ENCODE results near the gene NCSTN.
A peak's percentile ranks its signal among the peaks of the same experiment; 100 is the strongest.
"Not testable (repeated sequence)": the region's sequence is repeated elsewhere in the genome, so short reads cannot be mapped to it uniquely, and the experiment has no call there.

NCSTN gene

GRCh38 chr1:160370561-160371345, 27.6 kb downstream of the NCSTN start:
- H3K27me3 Mint-ChIP-seq, result peaks cover 3% of the 10 kb centered on the region
- H3K36me3 Mint-ChIP-seq, result no peaks in the 10 kb centered on the region
- ATAC-seq (ENCODE audit: low read depth), result no peak
- H3K27ac Mint-ChIP-seq, result no peak overlapping the region
- no peaks in the 10 kb centered on the region for H3K9me3 Mint-ChIP-seq
- no peak overlapping the region for H3K4me3 Mint-ChIP-seq
- no peak for DNase-seq (ENCODE audit: low spot score in 2 of 2)
- H3K4me1 Mint-ChIP-seq, result peaks cover 9% of the 10 kb centered on the region

- ATAC-seq (ENCODE audit: low read depth), result no peak
- Mint-ChIP-seq H3K9me3 (no peaks in the 10 kb centered on the region), H3K36me3 (no peaks in the 10 kb centered on the region), H3K4me1 (peaks cover 13% of the 10 kb centered on the region), H3K27ac (no peak overlapping the region), H3K4me3 (no peak overlapping the region), H3K27me3 (peaks cover 3% of the 10 kb centered on the region)
- DNase-seq (ENCODE audit: low spot score in 2 of 2), result no peak
Measured at GRCh38 chr1:160371346-160371631, 28.1 kb downstream of the NCSTN start.

- Mint-ChIP-seq H3K9me3 (no peaks in the 10 kb centered on the region), H3K4me3 (no peak overlapping the region), H3K4me1 (peaks cover 18% of the 10 kb centered on the region), H3K27me3 (peaks cover 3% of the 10 kb centered on the region), H3K27ac (no peak overlapping the region), H3K36me3 (no peaks in the 10 kb centered on the region)
- ATAC-seq (ENCODE audit: low read depth) (no peak), DNase-seq (ENCODE audit: low spot score in 2 of 2) (no peak)
Measured at GRCh38 chr1:160371756-160372155, 28.6 kb downstream of the NCSTN start.

GRCh38 chr1:160373696-160374095, 30.5 kb downstream of the NCSTN start:
- Mint-ChIP-seq H3K27ac (no peak overlapping the region), H3K4me3 (no peak overlapping the region), H3K36me3 (no peaks in the 10 kb centered on the region), H3K4me1 (peaks cover 20% of the 10 kb centered on the region), H3K9me3 (no peaks in the 10 kb centered on the region), H3K27me3 (peaks cover 3% of the 10 kb centered on the region)
- DNase-seq (ENCODE audit: low spot score in 2 of 2) (no peak), ATAC-seq (ENCODE audit: low read depth) (no peak)

- H3K27ac Mint-ChIP-seq, result no peak overlapping the region
- ATAC-seq (ENCODE audit: low read depth), result no peak
- peaks cover 3% of the 10 kb centered on the region for H3K27me3 Mint-ChIP-seq
Measured at GRCh38 chr1:160374306-160375110, 31.3 kb downstream of the NCSTN start.

GRCh38 chr1:160375788-160376524, 32.8 kb downstream of the NCSTN start:
- no peaks in the 10 kb centered on the region for H3K36me3 Mint-ChIP-seq
- peaks cover 20% of the 10 kb centered on the region for H3K4me1 Mint-ChIP-seq
- H3K27ac Mint-ChIP-seq, result peak overlapping the region; percentile 71
- H3K4me3 Mint-ChIP-seq, result peak overlapping the region; percentile 64
- no peaks in the 10 kb centered on the region for H3K27me3 Mint-ChIP-seq
- ATAC-seq (ENCODE audit: low read depth) (peak; percentile 38), DNase-seq (ENCODE audit: low spot score in 2 of 2) (no peak)
- H3K9me3 Mint-ChIP-seq, result no peaks in the 10 kb centered on the region

More at GRCh38 chr1:160374306-160375110, 31.3 kb downstream of the NCSTN start:
- Mint-ChIP-seq H3K9me3 (no peaks in the 10 kb centered on the region), H3K4me1 (peaks cover 20% of the 10 kb centered on the region), H3K36me3 (no peaks in the 10 kb centered on the region), H3K4me3 (no peak overlapping the region)
- DNase-seq (ENCODE audit: low spot score in 2 of 2), result no peak

- peaks cover 20% of the 10 kb centered on the region for H3K4me1 Mint-ChIP-seq
- no peaks in the 10 kb centered on the region for H3K9me3 Mint-ChIP-seq
- H3K36me3 Mint-ChIP-seq, result no peaks in the 10 kb centered on the region
- ATAC-seq (ENCODE audit: low read depth), result peak; percentile 71
- peak overlapping the region; percentile 43 for H3K4me3 Mint-ChIP-seq
- peak in 1 of 2 donors; percentile 11 for DNase-seq (ENCODE audit: low spot score in 2 of 2)
- H3K27me3 Mint-ChIP-seq, result no peaks in the 10 kb centered on the region
- no peak overlapping the region for H3K27ac Mint-ChIP-seq
Measured at GRCh38 chr1:160376525-160377131, 33.4 kb downstream of the NCSTN start.

GRCh38 chr1:160377585-160378206, 34.5 kb downstream of the NCSTN start:
- peaks cover 20% of the 10 kb centered on the region for H3K4me1 Mint-ChIP-seq

GRCh38 chr1:160384812-160385211, 41.6 kb downstream of the NCSTN start:
- not testable (repeated sequence) for H3K36me3 Mint-ChIP-seq; ATAC-seq (ENCODE audit: low read depth); H3K27me3 Mint-ChIP-seq; H3K9me3 Mint-ChIP-seq; DNase-seq (ENCODE audit: low spot score in 2 of 2); H3K4me1 Mint-ChIP-seq; H3K27ac Mint-ChIP-seq; H3K4me3 Mint-ChIP-seq

More at GRCh38 chr1:160377585-160378206, 34.5 kb downstream of the NCSTN start:
- no peak for ATAC-seq (ENCODE audit: low read depth)
- Mint-ChIP-seq H3K9me3 (no peaks in the 10 kb centered on the region), H3K27ac (no peak overlapping the region), H3K36me3 (no peaks in the 10 kb centered on the region), H3K4me3 (no peak overlapping the region), H3K27me3 (no peaks in the 10 kb centered on the region)
- DNase-seq (ENCODE audit: low spot score in 2 of 2), result no peak

GRCh38 chr1:160388406-160388805, 45.2 kb downstream of the NCSTN start:
- H3K27ac Mint-ChIP-seq; H3K36me3 Mint-ChIP-seq; ATAC-seq (ENCODE audit: low read depth); DNase-seq (ENCODE audit: low spot score in 2 of 2); H3K9me3 Mint-ChIP-seq; H3K4me1 Mint-ChIP-seq; H3K27me3 Mint-ChIP-seq; H3K4me3 Mint-ChIP-seq: not testable (repeated sequence)

GRCh38 chr1:160394673-160395072, 51.5 kb downstream of the NCSTN start:
- H3K27ac Mint-ChIP-seq, result no peak overlapping the region
- no peak overlapping the region for H3K4me3 Mint-ChIP-seq
- H3K27me3 Mint-ChIP-seq, result peaks cover 14% of the 10 kb centered on the region
- H3K9me3 Mint-ChIP-seq, result no peaks in the 10 kb centered on the region
- no peak for DNase-seq (ENCODE audit: low spot score in 2 of 2)
- H3K36me3 Mint-ChIP-seq, result no peaks in the 10 kb centered on the region
- H3K4me1 Mint-ChIP-seq, result peaks cover 6% of the 10 kb centered on the region
- no peak for ATAC-seq (ENCODE audit: low read depth)

GRCh38 chr1:160397651-160398050, 54.5 kb downstream of the NCSTN start:
- H3K4me3 Mint-ChIP-seq, result no peak overlapping the region

GRCh38 chr1:160398823-160399222, 55.6 kb downstream of the NCSTN start:
- H3K9me3 Mint-ChIP-seq, result no peaks in the 10 kb centered on the region
- H3K27ac Mint-ChIP-seq, result no peak overlapping the region
- H3K36me3 Mint-ChIP-seq, result no peaks in the 10 kb centered on the region
- peaks cover 21% of the 10 kb centered on the region for H3K27me3 Mint-ChIP-seq
- peaks cover 18% of the 10 kb centered on the region for H3K4me1 Mint-ChIP-seq
- no peak overlapping the region for H3K4me3 Mint-ChIP-seq
- no peak for DNase-seq (ENCODE audit: low spot score in 2 of 2)
- ATAC-seq (ENCODE audit: low read depth), result no peak

More at GRCh38 chr1:160397651-160398050, 54.5 kb downstream of the NCSTN start:
- Mint-ChIP-seq H3K36me3 (no peaks in the 10 kb centered on the region), H3K27me3 (peaks cover 22% of the 10 kb centered on the region), H3K4me1 (peaks cover 17% of the 10 kb centered on the region), H3K9me3 (no peaks in the 10 kb centered on the region), H3K27ac (no peak overlapping the region)
- DNase-seq (ENCODE audit: low spot score in 2 of 2) (no peak), ATAC-seq (ENCODE audit: low read depth) (no peak)
